ENCODE results near the gene SIRT2. TPM values are rescaled to one million over a fixed set of nuclear protein-coding genes. Genes with fewer than 3 reads are reported as not detected.

The SIRT2 gene
- total RNA-seq, 1 donor from 2014 or later: 99.8 TPM

- intact Hi-C loops (cut with DNase I): no loop called here
- ATAC-seq (no peak), DNase-seq (ENCODE audit: missing footprints) (no peak)
These were observed 23.1 kb upstream of the SIRT2 start for GRCh38 chr19:38922482-38922881.

GRCh38 chr19:38921420-38922274 lies 22.2 kb upstream of the SIRT2 start:
- DNase-seq (ENCODE audit: missing footprints): no peak
- no peak for ATAC-seq
- intact Hi-C loops (cut with DNase I): no loop called here

GRCh38 chr19:38920602-38921419 lies 21.4 kb upstream of the SIRT2 start:
- DNase-seq (ENCODE audit: missing footprints) (no peak), ATAC-seq (no peak)
- intact Hi-C loops (cut with DNase I): no loop called here

- no peak for DNase-seq (ENCODE audit: missing footprints)
- ATAC-seq: no peak
- intact Hi-C loops (cut with DNase I): no loop called here
These were observed 20.6 kb upstream of the SIRT2 start for GRCh38 chr19:38919837-38920601.

GRCh38 chr19:38918526-38918925 lies 19.1 kb upstream of the SIRT2 start:
- no peak for ATAC-seq
- DNase-seq (ENCODE audit: missing footprints): no peak
- intact Hi-C loops (cut with DNase I): no loop called here

GRCh38 chr19:38917921-38918491 lies 18.6 kb upstream of the SIRT2 start:
- DNase-seq (ENCODE audit: missing footprints) (no peak), ATAC-seq (peak; percentile 30)
- intact Hi-C loops (cut with DNase I): no loop called here

- intact Hi-C loops (cut with DNase I): no loop called here
- DNase-seq (ENCODE audit: missing footprints): no peak
- no peak for ATAC-seq
These were observed 18.1 kb upstream of the SIRT2 start for GRCh38 chr19:38917516-38917915.

- ATAC-seq: no peak
- no peak for DNase-seq (ENCODE audit: missing footprints)
- intact Hi-C loops (cut with DNase I): no loop called here
These were observed 16.2 kb upstream of the SIRT2 start for GRCh38 chr19:38915329-38916321.

GRCh38 chr19:38913958-38914357 lies 14.5 kb upstream of the SIRT2 start:
- intact Hi-C loops (cut with DNase I): no loop called here
- ATAC-seq: no peak
- no peak for DNase-seq (ENCODE audit: missing footprints)

GRCh38 chr19:38912600-38913514 lies 13.4 kb upstream of the SIRT2 start:
- ATAC-seq (no peak), DNase-seq (ENCODE audit: missing footprints) (no peak)
- intact Hi-C loops (cut with DNase I): no loop called here

GRCh38 chr19:38911388-38912001 lies 12.1 kb upstream of the SIRT2 start:
- ATAC-seq (no peak), DNase-seq (ENCODE audit: missing footprints) (no peak)
- intact Hi-C loops (cut with DNase I): no loop called here

GRCh38 chr19:38910488-38910887 lies 11.1 kb upstream of the SIRT2 start:
- intact Hi-C loops (cut with DNase I): no loop called here
- ATAC-seq (no peak), DNase-seq (ENCODE audit: missing footprints) (no peak)

- no peak for ATAC-seq
- intact Hi-C loops (cut with DNase I): no loop called here
- DNase-seq (ENCODE audit: missing footprints): no peak
These were observed 9.5 kb upstream of the SIRT2 start for GRCh38 chr19:38908911-38909310.

GRCh38 chr19:38907670-38908069 lies 8.3 kb upstream of the SIRT2 start:
- intact Hi-C loops (cut with DNase I): no loop called here
- ATAC-seq (no peak), DNase-seq (ENCODE audit: missing footprints) (no peak)

GRCh38 chr19:38907227-38907626 lies 7.8 kb upstream of the SIRT2 start:
- ATAC-seq: no peak
- intact Hi-C loops (cut with DNase I): no loop called here
- no peak for DNase-seq (ENCODE audit: missing footprints)

- DNase-seq (ENCODE audit: missing footprints) (no peak), ATAC-seq (no peak)
- intact Hi-C loops (cut with DNase I): no loop called here
These were observed 6.2 kb upstream of the SIRT2 start for GRCh38 chr19:38905620-38906019.
